CD4-positive, CD25-positive, alpha-beta regulatory T cell (primary cell): ENCODE measurements around the gene ARHGEF6. TPM values are rescaled to one million over a fixed set of nuclear protein-coding genes. Genes with fewer than 3 reads are reported as not detected.
"Not testable (repeated sequence)": the region's sequence is repeated elsewhere in the genome, so short reads cannot be mapped to it uniquely, and the experiment has no call there.

Experiments
- ATAC-seq, 2 donors: fragments of 150-1000 bp; cut with Tn5 transposase; one replicate each; pipeline ENCODE4 v1.10.0; 2021; ENCODE audit warnings: low read depth in 2 of 2, moderate number of reproducible peaks in 2 of 2, moderate library complexity in 1 of 2
- DNase-seq, 3 donors: peaks; one replicate each; pipeline versions ENCODE4 v3.0.0 to v3.0.0-alpha.2; 2012 to 2022; ENCODE audit warnings: mixed read lengths in 1 of 3
- H3K27ac ChIP-seq: one replicate; pipeline ENCODE4 v1.7.0; 2013; ENCODE audit warnings: mild to moderate bottlenecking, low read length; ENCODE audit not compliant: insufficient read depth, poor library complexity, severe bottlenecking
- H3K27me3 ChIP-seq: one replicate; pipeline ENCODE4 v1.7.0; 2013; ENCODE audit warnings: low read length; ENCODE audit not compliant: control insufficient read depth, insufficient read depth
- H3K36me3 ChIP-seq: one replicate; pipeline ENCODE4 v1.7.0; 2013; ENCODE audit warnings: mild to moderate bottlenecking, low read length, moderate library complexity; ENCODE audit not compliant: control insufficient read depth, insufficient read depth
- H3K4me1 ChIP-seq: 2 replicates; pipeline ENCODE4 v1.7.0; 2013; ENCODE audit warnings: mild to moderate bottlenecking, low read length; ENCODE audit not compliant: insufficient read depth, control insufficient read depth, poor library complexity, severe bottlenecking
- H3K4me3 ChIP-seq: one replicate; pipeline ENCODE4 v1.7.0; 2013; ENCODE audit warnings: low read depth, mild to moderate bottlenecking, low read length, moderate library complexity
- H3K9me3 ChIP-seq, 2 experiments: 1 replicate in 1 of 2; 2 replicates in 1 of 2; pipeline ENCODE4 v1.7.0; 2013; ENCODE audit warnings: low read length in 2 of 2, mild to moderate bottlenecking in 1 of 2, moderate library complexity in 1 of 2; ENCODE audit not compliant: control insufficient read depth in 2 of 2
- H3K27ac Mint-ChIP-seq, 3 donors: one replicate each; pipeline ENCODE4 v1.8.0; 2020 to 2022; ENCODE audit warnings: mild to moderate bottlenecking in 3 of 3, mixed read lengths in 3 of 3, moderate library complexity in 2 of 3
- H3K27me3 Mint-ChIP-seq: one replicate; pipeline ENCODE4 v1.8.0; 2022; ENCODE audit warnings: mild to moderate bottlenecking, mixed read lengths
- H3K36me3 Mint-ChIP-seq: one replicate; pipeline ENCODE4 v1.8.0; 2020; ENCODE audit warnings: mixed read lengths
- H3K4me1 Mint-ChIP-seq, 4 donors: one replicate each; pipeline ENCODE4 v1.8.0; 2020 to 2022; ENCODE audit warnings: mixed read lengths in 4 of 4, mild to moderate bottlenecking in 1 of 4
- H3K4me3 Mint-ChIP-seq, 4 donors: one replicate each; pipeline ENCODE4 v1.8.0; 2020 to 2022; ENCODE audit warnings: mild to moderate bottlenecking in 4 of 4, mixed read lengths in 4 of 4, moderate library complexity in 3 of 4
- H3K9me3 Mint-ChIP-seq, 7 donors: one replicate each; pipeline ENCODE4 v1.8.0; 2020 to 2022; ENCODE audit warnings: mixed read lengths in 7 of 7, mild to moderate bottlenecking in 3 of 7, moderate library complexity in 2 of 7
- polyA plus RNA-seq, 4 donors: library from polyadenylated mRNA; unstranded; fragments of 300-500 nt; fragmentation: Illumina TruSeq; gene quantifications; one replicate each; pipeline ENCODE4 v1.2.3, GENCODE V29; 2021
- total RNA-seq: library from RNA; stranded (reverse); gene quantifications from one replicate; pipeline ENCODE4 v1.2.3, GENCODE V29; 2022

The ARHGEF6 gene
- total and polyA plus RNA-seq, 5 donors from 2014 or later, result 83.0 to 111 (median 87.8) TPM

- H3K4me1 Mint-ChIP-seq, H3K9me3 Mint-ChIP-seq, H3K27ac Mint-ChIP-seq, H3K4me3 Mint-ChIP-seq, ATAC-seq, H3K4me1 ChIP-seq, H3K27me3 Mint-ChIP-seq, H3K27me3 ChIP-seq, H3K4me3 ChIP-seq, H3K36me3 ChIP-seq, H3K36me3 Mint-ChIP-seq, DNase-seq, H3K27ac ChIP-seq, H3K9me3 ChIP-seq: not testable (repeated sequence)
Observed at GRCh38 chrX:136819756-136820155, 39.0 kb upstream of the ARHGEF6 start.

GRCh38 chrX:136819031-136819703, 38.4 kb upstream of the ARHGEF6 start:
- ATAC-seq (no peak), DNase-seq (no peak)
- Mint-ChIP-seq H3K4me1 (peaks cover 0 to 5% (median 0%) of the 10 kb centered on the region in 4 donors), H3K9me3 (no peaks in the 10 kb centered on the region), H3K36me3 (peaks cover 9% of the 10 kb centered on the region), H3K27ac (no peak overlapping the region), H3K27me3 (no peaks in the 10 kb centered on the region), H3K4me3 (no peak overlapping the region)
- no peak overlapping the region for H3K4me3 ChIP-seq
- no peaks in the 10 kb centered on the region for H3K9me3 ChIP-seq
- H3K36me3 ChIP-seq, result no peaks in the 10 kb centered on the region
- no peaks in the 10 kb centered on the region for H3K4me1 ChIP-seq
- H3K27me3 ChIP-seq, result no peaks in the 10 kb centered on the region
- H3K27ac ChIP-seq, result no peak overlapping the region

- H3K36me3 Mint-ChIP-seq, result peaks cover 9% of the 10 kb centered on the region
- H3K27me3 ChIP-seq, result no peaks in the 10 kb centered on the region
- DNase-seq (no peak), ATAC-seq (no peak)
- H3K9me3 ChIP-seq, result no peaks in the 10 kb centered on the region
- H3K36me3 ChIP-seq, result no peaks in the 10 kb centered on the region
- no peak overlapping the region for H3K4me3 ChIP-seq
- no peaks in the 10 kb centered on the region for H3K9me3 Mint-ChIP-seq
- H3K27ac Mint-ChIP-seq, result no peak overlapping the region
- no peaks in the 10 kb centered on the region for H3K27me3 Mint-ChIP-seq
- H3K4me3 Mint-ChIP-seq, result no peak overlapping the region
- no peaks in the 10 kb centered on the region for H3K4me1 ChIP-seq
- H3K4me1 Mint-ChIP-seq, result peaks cover 0 to 6% (median under 1%) of the 10 kb centered on the region in 4 donors
- H3K27ac ChIP-seq, result no peak overlapping the region
Observed at GRCh38 chrX:136816975-136817374, 36.2 kb upstream of the ARHGEF6 start.

- Histone ChIP-seq H3K36me3 (no peaks in the 10 kb centered on the region), H3K4me1 (peaks cover 4% of the 10 kb centered on the region), H3K9me3 (no peaks in the 10 kb centered on the region), H3K27ac (no peak overlapping the region), H3K27me3 (no peaks in the 10 kb centered on the region), H3K4me3 (no peak overlapping the region)
- H3K27ac Mint-ChIP-seq, result no peak overlapping the region
- no peak for DNase-seq
- H3K27me3 Mint-ChIP-seq, result no peaks in the 10 kb centered on the region
- ATAC-seq, result no peak
- H3K36me3 Mint-ChIP-seq, result peaks cover 6% of the 10 kb centered on the region
- no peaks in the 10 kb centered on the region for H3K9me3 Mint-ChIP-seq
- peaks cover 0 to 12% (median 7%) of the 10 kb centered on the region in 4 donors for H3K4me1 Mint-ChIP-seq
- H3K4me3 Mint-ChIP-seq, result no peak overlapping the region
Observed at GRCh38 chrX:136814847-136815750, 34.4 kb upstream of the ARHGEF6 start.

- Histone ChIP-seq H3K27ac (no peak overlapping the region), H3K9me3 (no peaks in the 10 kb centered on the region), H3K4me1 (peaks cover 4% of the 10 kb centered on the region), H3K4me3 (no peak overlapping the region), H3K36me3 (no peaks in the 10 kb centered on the region), H3K27me3 (no peaks in the 10 kb centered on the region)
- DNase-seq, result no peak
- Mint-ChIP-seq H3K36me3 (no peaks in the 10 kb centered on the region), H3K27me3 (no peaks in the 10 kb centered on the region), H3K27ac (no peak overlapping the region), H3K4me3 (no peak overlapping the region), H3K4me1 (peaks cover 0 to 12% (median 7%) of the 10 kb centered on the region in 4 donors), H3K9me3 (no peaks in the 10 kb centered on the region)
- ATAC-seq, result no peak
Observed at GRCh38 chrX:136812286-136812685, 31.6 kb upstream of the ARHGEF6 start.

- Mint-ChIP-seq H3K36me3 (no peaks in the 10 kb centered on the region), H3K9me3 (no peaks in the 10 kb centered on the region), H3K4me3 (peak overlapping the region in 1 of 4 donors; percentile 16), H3K27ac (peak overlapping the region in 1 of 3 donors; percentile 65), H3K4me1 (peaks cover 0 to 12% (median 7%) of the 10 kb centered on the region in 4 donors), H3K27me3 (no peaks in the 10 kb centered on the region)
- Histone ChIP-seq H3K27me3 (no peaks in the 10 kb centered on the region), H3K4me1 (peaks cover 4% of the 10 kb centered on the region), H3K27ac (no peak overlapping the region), H3K36me3 (no peaks in the 10 kb centered on the region), H3K9me3 (no peaks in the 10 kb centered on the region), H3K4me3 (no peak overlapping the region)
- DNase-seq (peak in 1 of 3 donors; percentile 76), ATAC-seq (peak; percentile 55 to 71)
Observed at GRCh38 chrX:136810493-136810892, 29.8 kb upstream of the ARHGEF6 start.

GRCh38 chrX:136806891-136807410, 26.2 kb upstream of the ARHGEF6 start:
- Mint-ChIP-seq H3K27ac (no peak overlapping the region), H3K27me3 (no peaks in the 10 kb centered on the region), H3K9me3 (peaks cover 0 to 1% (median 0%) of the 10 kb centered on the region in 7 donors), H3K4me1 (peaks cover 0 to 11% (median 7%) of the 10 kb centered on the region in 4 donors), H3K4me3 (no peak overlapping the region), H3K36me3 (no peaks in the 10 kb centered on the region)
- DNase-seq (no peak), ATAC-seq (no peak)
- no peak overlapping the region for H3K4me3 ChIP-seq
- H3K36me3 ChIP-seq, result no peaks in the 10 kb centered on the region
- H3K9me3 ChIP-seq, result no peaks in the 10 kb centered on the region
- H3K4me1 ChIP-seq, result peaks cover 4% of the 10 kb centered on the region
- no peak overlapping the region for H3K27ac ChIP-seq
- H3K27me3 ChIP-seq, result no peaks in the 10 kb centered on the region
